Heart right ventricle (tissue), 16 donors: ENCODE data around the gene ITSN1. TPM values are rescaled to one million over a fixed set of nuclear protein-coding genes. Genes with fewer than 3 reads are reported as not detected.

ENCODE experiments used
- ATAC-seq, 8 donors: fragments of 200-7000 bp; cut with Tn5 transposase; one replicate each; pipeline ENCODE4 v1.9.1; 2020; ENCODE audit warnings: mild to moderate bottlenecking in 8 of 8, moderate library complexity in 8 of 8, moderate number of reproducible peaks in 1 of 8
- DNase-seq, 2 donors: peaks; one replicate each; pipeline ENCODE4 v3.0.0-alpha.2; 2020
- H3K27ac ChIP-seq, 10 donors: fragments of 200-600 bp; sonication (generic) in 2 of 10; one replicate each; pipeline versions ENCODE4 v1.5.0 to v1.8.0; 2020 to 2022; ENCODE audit warnings: mild to moderate bottlenecking in 3 of 10
- H3K27me3 ChIP-seq, 7 donors: fragments of 200-600 bp; one replicate each; pipeline ENCODE4 v1.8.0; 2021 to 2022; ENCODE audit warnings: mild to moderate bottlenecking in 2 of 7
- H3K36me3 ChIP-seq, 9 donors: fragments of 200-600 bp; sonication (generic) in 1 of 9; one replicate each; pipeline versions ENCODE4 v1.5.0 to v1.8.0; 2020 to 2022; ENCODE audit warnings: mild to moderate bottlenecking in 2 of 9
- H3K4me1 ChIP-seq, 9 donors: fragments of 200-600 bp; sonication (generic) in 1 of 9; one replicate each; pipeline versions ENCODE4 v1.5.0 to v1.8.0; 2020 to 2022; ENCODE audit warnings: mild to moderate bottlenecking in 4 of 9
- H3K4me3 ChIP-seq, 10 donors: fragments of 200-600 bp; sonication (generic) in 2 of 10; one replicate each; pipeline versions ENCODE4 v1.5.0 to v1.8.0; 2020 to 2022; ENCODE audit warnings: mild to moderate bottlenecking in 7 of 10, moderate library complexity in 2 of 10
- H3K9me3 ChIP-seq, 11 donors: fragments of 200-600 bp in 10 of 11; sonication (generic) in 2 of 11; one replicate each; pipeline versions ENCODE4 v1.5.0 to v1.8.0; 2013 to 2022; ENCODE audit warnings: mild to moderate bottlenecking in 2 of 11, control low read depth in 1 of 11, moderate library complexity in 1 of 11
- CTCF ChIP-seq, 9 donors: fragments of 200-600 bp; sonication (generic) in 2 of 9; IDR thresholded peaks; one replicate each; pipeline versions ENCODE4 v1.5.0 to v1.8.0; 2021 to 2022; ENCODE audit warnings: antibody characterized with exemption in 9 of 9, mild to moderate bottlenecking in 5 of 9, moderate library complexity in 1 of 9
- WGBS, 2 donors: extraction: QIAGEN DNeasy Blood & Tissue Kit; methylation state at CpG; one replicate each; pipeline ENCODE4 v1.1.7; 2013; ENCODE audit warnings: inconsistent platforms in 1 of 2; 5-methylcytosine and 5-hydroxymethylcytosine counted together
- intact Hi-C, 10 donors: fragments of 100-400 bp; cut with DNase I; formaldehyde crosslinking; loops; one replicate each; pipeline versions ENCODE4 v1.11.1 to v1.14.2; 2022
- polyA plus RNA-seq, 2 donors: library from polyadenylated mRNA; stranded (reverse); fragments of 200-250 nt; gene quantifications; one replicate each; pipeline ENCODE4 v1.2.3, GENCODE V29; 2013
- total RNA-seq, 10 donors: library from RNA; stranded (reverse); fragmentation: NEBNext Ultra II Directional in 3 of 10; extraction: Animal tissue kit (Norgen Biotek cat#: 25700) in 3 of 10; gene quantifications; one replicate each; pipeline versions ENCODE4 v1.2.1 to v1.2.4, GENCODE V29; 2021 to 2023
- donor health status: Arrhythmogenic right ventricular cardiomyopathy.
- donor health status: ischemic (EF 13 %, LVEDD 7.1; RV severe dilation, severe dysfunction).
- donor health status: healthy with polysubstance abuse.
- donor health status: DM: no; HTN: yes; CAD: no.
- donor health status: DM: no; HTN: no; CAD: no.
- donor health status: ischemic (EF 25% LVEDD 6.9; RV normal size, moderate dysfunction).
- donor health status: ischemic (EF 25% LVEDD 5.7; RV mildly dilated, moderate dysfunction).
- donor health status: healthy.
- donor health status: DM: yes; HTN: yes; CAD: no.
- donor health status: Ischemic cardiomyopathy.
- donor health status: ischemic (EF 35%, LVEDD 5.7; RV mildly dilated, moderate dysfunction).
- donor health status: nonischemic (EF 11% LVEDD 7.7; RV severe dilation, severe dysfunction).
- donor health status: DM: yes; HTN: yes; CAD: no.
- donor health status: PGD.
- donor health status: ischemic (EF 29% LVEDD 5.4; RV normal size, mild dysfunction).
- donor health status: nonischemic (EF 23%, LVEDD 6.1; RV moderate dilation, normal function).

Gene ITSN1
- total and polyA plus RNA-seq, 12 donors = 14.6 to 47.3 (median 32.3) TPM

DNA sequence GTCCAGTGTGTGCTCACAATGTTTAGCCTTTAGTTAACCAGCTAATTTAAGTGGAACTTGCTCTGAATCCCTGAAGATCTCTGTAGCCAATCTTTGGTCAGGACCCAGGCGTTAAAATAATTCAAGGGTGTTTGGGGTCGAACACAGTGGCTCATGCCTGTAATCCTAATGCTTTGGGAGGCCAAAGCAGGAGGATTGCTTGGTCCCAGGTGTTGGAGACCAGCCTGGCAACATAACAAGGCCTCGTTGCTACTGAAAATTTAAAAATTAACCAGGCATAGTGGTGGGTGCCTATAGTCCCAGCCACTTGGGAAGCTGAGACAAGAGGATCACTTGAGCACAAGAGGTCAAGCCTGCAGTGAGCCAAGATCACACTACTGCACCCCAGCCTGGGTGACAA, 94.3 kb downstream of the ITSN1 start:
- no peak for TF ChIP-seq CTCF (IDR thresholded peaks at IDR 0.05)
- no peak overlapping the region for H3K4me3 ChIP-seq
- DNase-seq (no peak), ATAC-seq (no peak)
- 87 to 88% methylated on average over 3 of the region's 3 CpGs for WGBS, 2 donors
- no peaks in the 10 kb centered on the region for H3K27me3 ChIP-seq
- H3K9me3 ChIP-seq = no peaks in the 10 kb centered on the region
- peaks cover 0 to 4% (median 0%) of the 10 kb centered on the region in 9 donors for H3K4me1 ChIP-seq
- H3K27ac ChIP-seq = no peak overlapping the region
- intact Hi-C loops = no loop called here
- peaks cover 0 to 40% (median 0%) of the 10 kb centered on the region in 9 donors for H3K36me3 ChIP-seq

- no peaks in the 10 kb centered on the region for H3K27me3 ChIP-seq
- no peak overlapping the region for H3K27ac ChIP-seq
- intact Hi-C loops = loop anchor here in 1 of 10 donors (10.0 kb wide), 1 partner anchor 95 kb away; the partner anchor contains the start of genes CRYZL1 and ITSN1
- WGBS, 2 donors = 75 to 78% methylated on average over 5 of the region's 5 CpGs
- DNase-seq (no peak), ATAC-seq (no peak)
- H3K9me3 ChIP-seq = no peaks in the 10 kb centered on the region
- TF ChIP-seq CTCF (IDR thresholded peaks at IDR 0.05) = no peak
- peaks cover 0 to 41% (median 0%) of the 10 kb centered on the region in 9 donors for H3K36me3 ChIP-seq
- no peak overlapping the region for H3K4me3 ChIP-seq
- peaks cover 0 to 4% (median 0%) of the 10 kb centered on the region in 9 donors for H3K4me1 ChIP-seq
Observed at GRCh38 chr21:33739701-33740100, 97.4 kb downstream of the ITSN1 start.

DNA sequence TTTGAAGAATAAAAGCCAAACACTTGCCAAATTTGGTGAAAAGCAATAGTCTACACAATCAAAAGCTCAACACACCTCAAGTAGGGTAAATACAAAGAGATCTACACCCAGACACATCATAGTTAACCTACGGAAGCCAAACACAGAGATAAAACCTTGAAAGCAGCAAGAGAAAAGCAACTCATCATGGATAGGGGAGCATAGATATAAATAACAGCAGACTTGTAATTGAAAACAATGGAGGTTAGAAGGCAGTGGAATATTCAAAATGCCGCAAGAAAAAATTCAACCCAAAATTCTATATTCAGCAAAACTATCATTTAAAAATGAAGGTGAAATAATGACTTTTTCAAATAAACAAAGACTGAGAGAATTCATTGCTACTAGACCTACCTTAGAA, 105.1 kb downstream of the ITSN1 start:
- ATAC-seq (no peak), DNase-seq (no peak)
- WGBS, 2 donors = 97 to 98% methylated on average over 2 of the region's 2 CpGs
- no peak for TF ChIP-seq CTCF (IDR thresholded peaks at IDR 0.05)
- H3K27ac ChIP-seq = no peak overlapping the region
- H3K36me3 ChIP-seq = peaks cover 0 to 22% (median 0%) of the 10 kb centered on the region in 9 donors
- H3K27me3 ChIP-seq = no peaks in the 10 kb centered on the region
- H3K9me3 ChIP-seq = peaks cover 0 to 20% (median 10%) of the 10 kb centered on the region in 11 donors
- no peak overlapping the region for H3K4me3 ChIP-seq
- intact Hi-C loops = loop anchor here in 1 of 10 donors (10.0 kb wide), 1 partner anchor 103 kb away; the partner anchor contains the start of genes CRYZL1 and ITSN1
- H3K4me1 ChIP-seq = peaks cover 0 to 24% (median 15%) of the 10 kb centered on the region in 9 donors

- no peak for TF ChIP-seq CTCF (IDR thresholded peaks at IDR 0.05)
- Histone ChIP-seq H3K4me3 (no peak overlapping the region), H3K27ac (no peak overlapping the region), H3K36me3 (peaks cover 0 to 19% (median 0%) of the 10 kb centered on the region in 9 donors), H3K9me3 (peaks cover 0 to 20% (median 10%) of the 10 kb centered on the region in 11 donors), H3K4me1 (peaks cover 0 to 26% (median 15%) of the 10 kb centered on the region in 9 donors), H3K27me3 (no peaks in the 10 kb centered on the region)
- WGBS, 2 donors = 98% methylated on average over 3 of the region's 3 CpGs
- intact Hi-C loops = loop anchor here in 1 of 10 donors (10.0 kb wide), 1 partner anchor 104 kb away; the partner anchor contains the start of genes CRYZL1 and ITSN1
- no peak for ATAC-seq
- DNase-seq = no peak
Observed at GRCh38 chr21:33748903-33749302, 106.6 kb downstream of the ITSN1 start.
